HEK293 (cell line): Measurements from ENCODE around the gene LPP.

ENCODE experiments used
- CTCF ChIA-PET: fragments of 350-600 bp; formaldehyde crosslinking; extraction: SDS; loops from one replicate; lab custom pipeline; 2021; ENCODE audit warnings: antibody characterized with exemption; lab: Yijun Ruan, JAX
- POLR2A ChIA-PET: fragments of 300-600 bp; formaldehyde crosslinking; extraction: SDS; loops from one replicate; lab custom pipeline; 2020; ENCODE audit warnings: antibody characterized with exemption, inconsistent platforms; lab: Yijun Ruan, JAX
- H3K27ac ChIP-seq: fragments of 200-500 bp; sonication (Bioruptor generic); 2 replicates; pipeline ENCODE4 v1.5.1; 2014; ENCODE audit warnings: low read depth, low read length, control low read depth, inconsistent platforms; ENCODE audit errors: extremely low read depth
- H3K36me3 ChIP-seq, 2 experiments: fragments of 200-500 bp in 1 of 2; sonication (Bioruptor generic) in 1 of 2; 1 replicate in 1 of 2; 2 replicates in 1 of 2; pipeline ENCODE4 v1.5.1; 2014 to 2017; ENCODE audit warnings: inconsistent platforms in 2 of 2, low read length in 2 of 2; ENCODE audit not compliant: control insufficient read depth in 2 of 2, insufficient read depth in 1 of 2
- H3K4me1 ChIP-seq: fragments of 200-500 bp; sonication (Bioruptor generic); 2 replicates; pipeline ENCODE4 v1.5.1; 2014; ENCODE audit warnings: mild to moderate bottlenecking, low read length, inconsistent platforms; ENCODE audit not compliant: control insufficient read depth, insufficient read depth
- H3K4me3 ChIP-seq: 2 replicates; pipeline ENCODE4 v1.5.1; 2011; ENCODE audit warnings: low read depth, mild to moderate bottlenecking, control low read depth, low read length, moderate library complexity
- H3K9me3 ChIP-seq: fragments of 200-500 bp; sonication (Bioruptor generic); 2 replicates; pipeline ENCODE4 v1.5.1; 2014; ENCODE audit warnings: low read depth, low read length, inconsistent platforms; ENCODE audit not compliant: control insufficient read depth, insufficient read depth
- EGR2 ChIP-seq: fragments of 450-650 bp; formaldehyde crosslinking; IDR thresholded peaks from 2 replicates; pipeline ENCODE4 v1.5.1; 2016; ENCODE audit warnings: low read depth, missing biosample characterization, missing genetic modification characterization
- KLF9 ChIP-seq: fragments of 450-650 bp; formaldehyde crosslinking; IDR thresholded peaks from 2 replicates; pipeline ENCODE4 v1.5.1; 2016; ENCODE audit warnings: missing biosample characterization, missing genetic modification characterization, low read depth
- ZBTB48 ChIP-seq: fragments of 450-650 bp; formaldehyde crosslinking; IDR thresholded peaks from 2 replicates; pipeline ENCODE4 v1.5.1; 2016; ENCODE audit warnings: missing biosample characterization, missing genetic modification characterization
- ZBTB8A ChIP-seq: fragments of 450-650 bp; formaldehyde crosslinking; IDR thresholded peaks from 2 replicates; pipeline ENCODE4 v1.5.1; 2016; ENCODE audit warnings: missing biosample characterization, missing genetic modification characterization
- ZFP41 ChIP-seq: fragments of 450-650 bp; formaldehyde crosslinking; IDR thresholded peaks from 2 replicates; pipeline ENCODE4 v1.5.1; 2016; ENCODE audit warnings: missing biosample characterization, missing genetic modification characterization, borderline replicate concordance
- ZFP69B ChIP-seq: fragments of 450-650 bp; formaldehyde crosslinking; IDR thresholded peaks from 2 replicates; pipeline ENCODE4 v1.5.1; 2016; ENCODE audit warnings: missing biosample characterization, missing genetic modification characterization
- ZIC2 ChIP-seq: fragments of 450-650 bp; formaldehyde crosslinking; IDR thresholded peaks from 2 replicates; pipeline ENCODE4 v1.5.1; 2016; ENCODE audit warnings: missing biosample characterization, missing genetic modification characterization
- ZNF114 ChIP-seq: fragments of 450-650 bp; formaldehyde crosslinking; IDR thresholded peaks from 2 replicates; pipeline ENCODE4 v1.5.0; 2017; ENCODE audit warnings: missing biosample characterization, missing genetic modification characterization
- ZNF146 ChIP-seq: fragments of 450-650 bp; formaldehyde crosslinking; IDR thresholded peaks from 2 replicates; pipeline ENCODE4 v1.5.1; 2016; ENCODE audit warnings: missing biosample characterization, missing genetic modification characterization
- ZNF24 ChIP-seq: fragments of 450-650 bp; formaldehyde crosslinking; IDR thresholded peaks from 2 replicates; pipeline ENCODE4 v1.5.1; 2016; ENCODE audit warnings: missing biosample characterization, missing genetic modification characterization
- ZNF426 ChIP-seq: fragments of 450-650 bp; formaldehyde crosslinking; IDR thresholded peaks from 2 replicates; pipeline ENCODE4 v1.5.1; 2017; ENCODE audit warnings: missing biosample characterization, missing genetic modification characterization, mild to moderate bottlenecking, inconsistent platforms, moderate library complexity
- ZNF521 ChIP-seq: fragments of 450-650 bp; formaldehyde crosslinking; IDR thresholded peaks from 2 replicates; pipeline ENCODE4 v1.5.1; 2017; ENCODE audit warnings: missing biosample characterization, mild to moderate bottlenecking, missing genetic modification characterization
- ZNF529 ChIP-seq: fragments of 450-650 bp; formaldehyde crosslinking; IDR thresholded peaks from 2 replicates; pipeline ENCODE4 v1.5.1; 2017; ENCODE audit warnings: missing genetic modification characterization, missing biosample characterization; ENCODE audit not compliant: insufficient replicate concordance
- ZNF558 ChIP-seq: fragments of 450-650 bp; formaldehyde crosslinking; IDR thresholded peaks from 2 replicates; pipeline ENCODE4 v1.5.1; 2016; ENCODE audit warnings: missing biosample characterization, missing genetic modification characterization
- ZNF623 ChIP-seq: fragments of 450-650 bp; formaldehyde crosslinking; IDR thresholded peaks from 2 replicates; pipeline ENCODE4 v1.5.1; 2016; ENCODE audit warnings: missing biosample characterization, missing genetic modification characterization
- ZNF629 ChIP-seq: fragments of 450-650 bp; formaldehyde crosslinking; IDR thresholded peaks from 2 replicates; pipeline ENCODE4 v1.5.1; 2017; ENCODE audit warnings: missing biosample characterization, missing genetic modification characterization
- ZNF776 ChIP-seq: fragments of 450-650 bp; formaldehyde crosslinking; IDR thresholded peaks from 2 replicates; pipeline ENCODE4 v1.5.0; 2017; ENCODE audit warnings: missing biosample characterization, missing genetic modification characterization, borderline replicate concordance
- TF ChIP-seq, protein P1 (sequence below): fragments of 450-650 bp; formaldehyde crosslinking; IDR thresholded peaks from 2 replicates; pipeline ENCODE4 v1.5.1; 2016; ENCODE audit warnings: missing biosample characterization, missing genetic modification characterization
- TF ChIP-seq, protein P2 (sequence below): fragments of 450-650 bp; formaldehyde crosslinking; IDR thresholded peaks from 2 replicates; pipeline ENCODE4 v1.5.1; 2016; ENCODE audit warnings: missing biosample characterization, missing genetic modification characterization
- TF ChIP-seq, protein P3 (sequence below): fragments of 450-650 bp; formaldehyde crosslinking; IDR thresholded peaks from 2 replicates; pipeline ENCODE4 v1.5.1; 2016; ENCODE audit warnings: missing biosample characterization, missing genetic modification characterization
- TF ChIP-seq, protein P4 (sequence below): fragments of 450-650 bp; formaldehyde crosslinking; IDR thresholded peaks from 2 replicates; pipeline ENCODE4 v1.5.1; 2016; ENCODE audit warnings: missing biosample characterization, missing genetic modification characterization, low read depth

LPP gene

DNA sequence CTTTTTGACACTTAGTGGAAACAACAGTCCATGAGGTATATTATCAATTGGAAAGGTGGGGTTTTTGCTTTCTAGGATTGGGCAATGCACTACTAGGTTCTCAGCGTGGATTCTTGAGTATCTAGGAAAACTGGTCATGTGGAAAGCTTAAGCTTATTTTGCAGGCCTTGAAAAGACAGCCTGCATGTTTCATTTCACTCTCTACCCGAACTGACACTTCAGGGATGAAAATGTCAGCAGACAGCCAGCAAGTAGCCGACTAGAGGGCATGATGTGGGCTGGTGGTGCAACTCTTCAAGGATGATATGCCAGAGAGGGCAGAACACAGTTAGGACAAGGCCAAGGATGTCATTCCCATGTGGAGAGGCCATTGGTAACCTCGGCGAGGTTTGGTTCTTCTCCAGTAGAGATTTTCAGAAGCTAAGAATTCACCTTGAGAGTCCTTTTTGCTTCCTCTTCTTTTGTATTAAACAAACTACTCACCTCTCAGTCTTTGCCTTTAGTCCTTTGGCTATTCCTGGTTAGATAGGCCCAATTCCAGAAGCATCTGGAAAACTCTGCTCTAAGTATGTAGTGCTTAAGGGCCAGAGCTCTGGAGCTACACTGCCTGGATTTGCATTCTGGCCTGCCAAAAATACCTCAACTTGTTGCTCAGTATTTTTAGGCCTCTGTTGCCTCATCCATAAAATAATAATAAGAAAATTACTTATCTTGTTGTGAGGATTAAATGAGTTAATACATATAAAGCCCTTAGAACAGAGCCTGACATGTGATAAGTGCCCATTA lies 17.9 kb downstream of the LPP start:
- Histone ChIP-seq H3K36me3 (peaks cover 0 to 3% of the 10 kb centered on the region in 2 experiments; a peak in 2 of 3 replicates), H3K4me1 (no peaks in the 10 kb centered on the region), H3K27ac (no peak overlapping the region), H3K4me3 (no peak overlapping the region), H3K9me3 (no peaks in the 10 kb centered on the region)
- ChIA-PET POLR2A (no interaction called here), CTCF (interaction anchor here (0.6 to 0.8 kb wide), 2 partner anchors 34 to 130 kb away, joined by 3 to 4 read pairs; no protein-coding TSS in a partner anchor)
- no peak for TF ChIP-seq KLF9 (tag by site-specific recombination)
- TF ChIP-seq ZNF558 (tag by site-specific recombination): no peak

DNA sequence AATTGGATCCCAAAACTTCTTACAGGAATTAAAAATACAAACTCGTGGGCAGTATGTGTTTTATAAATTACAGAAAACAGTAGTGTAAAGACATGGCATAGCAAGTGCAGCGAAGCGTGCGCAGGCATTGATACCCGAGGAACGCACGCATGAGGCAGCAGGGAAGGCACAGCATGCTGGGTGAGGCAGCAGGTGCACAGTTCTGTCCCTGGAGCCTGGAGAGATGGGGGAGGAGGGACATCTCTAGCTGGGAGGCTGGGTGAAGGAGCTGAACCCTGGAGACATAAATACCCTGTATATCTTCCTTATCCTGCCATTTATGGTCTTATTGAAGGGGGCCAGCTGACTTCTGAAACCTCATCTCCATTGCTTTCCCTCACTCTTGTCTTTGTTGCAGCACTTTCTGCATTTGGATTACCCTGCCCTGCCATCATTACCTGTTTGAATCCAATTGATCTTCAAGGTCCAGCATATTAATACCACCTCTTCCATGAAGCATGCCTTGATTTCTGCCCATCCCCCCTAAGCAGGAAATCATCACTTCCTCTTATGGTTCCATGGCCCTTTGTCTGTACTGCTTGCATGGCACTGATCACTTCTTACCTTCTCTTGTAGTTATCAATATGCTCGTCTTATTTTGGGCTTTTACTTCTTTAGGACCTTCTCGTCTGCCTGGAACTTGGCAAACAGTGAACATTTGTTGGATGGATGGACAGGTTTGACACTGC lies 20.5 kb downstream of the LPP start:
- ChIA-PET POLR2A (no interaction called here), CTCF (interaction anchor here (0.6 kb wide), 1 partner anchor 33 kb away, joined by 5 read pairs; no protein-coding TSS in a partner anchor)
- H3K4me1 ChIP-seq: no peaks in the 10 kb centered on the region
- H3K36me3 ChIP-seq: peaks cover 0 to 3% of the 10 kb centered on the region in 2 experiments; a peak in 2 of 3 replicates
- H3K4me3 ChIP-seq: no peak overlapping the region
- H3K27ac ChIP-seq: no peak overlapping the region
- H3K9me3 ChIP-seq: no peaks in the 10 kb centered on the region
- TF ChIP-seq ZNF146 (tag by site-specific recombination): no peak
- TF ChIP-seq, protein P1, sequence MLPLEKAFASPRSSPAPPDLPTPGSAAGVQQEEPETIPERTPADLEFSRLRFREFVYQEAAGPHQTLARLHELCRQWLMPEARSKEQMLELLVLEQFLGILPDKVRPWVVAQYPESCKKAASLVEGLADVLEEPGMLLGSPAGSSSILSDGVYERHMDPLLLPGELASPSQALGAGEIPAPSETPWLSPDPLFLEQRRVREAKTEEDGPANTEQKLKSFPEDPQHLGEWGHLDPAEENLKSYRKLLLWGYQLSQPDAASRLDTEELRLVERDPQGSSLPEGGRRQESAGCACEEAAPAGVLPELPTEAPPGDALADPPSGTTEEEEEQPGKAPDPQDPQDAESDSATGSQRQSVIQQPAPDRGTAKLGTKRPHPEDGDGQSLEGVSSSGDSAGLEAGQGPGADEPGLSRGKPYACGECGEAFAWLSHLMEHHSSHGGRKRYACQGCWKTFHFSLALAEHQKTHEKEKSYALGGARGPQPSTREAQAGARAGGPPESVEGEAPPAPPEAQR (tag by site-specific recombination): no peak
- TF ChIP-seq, protein P2, sequence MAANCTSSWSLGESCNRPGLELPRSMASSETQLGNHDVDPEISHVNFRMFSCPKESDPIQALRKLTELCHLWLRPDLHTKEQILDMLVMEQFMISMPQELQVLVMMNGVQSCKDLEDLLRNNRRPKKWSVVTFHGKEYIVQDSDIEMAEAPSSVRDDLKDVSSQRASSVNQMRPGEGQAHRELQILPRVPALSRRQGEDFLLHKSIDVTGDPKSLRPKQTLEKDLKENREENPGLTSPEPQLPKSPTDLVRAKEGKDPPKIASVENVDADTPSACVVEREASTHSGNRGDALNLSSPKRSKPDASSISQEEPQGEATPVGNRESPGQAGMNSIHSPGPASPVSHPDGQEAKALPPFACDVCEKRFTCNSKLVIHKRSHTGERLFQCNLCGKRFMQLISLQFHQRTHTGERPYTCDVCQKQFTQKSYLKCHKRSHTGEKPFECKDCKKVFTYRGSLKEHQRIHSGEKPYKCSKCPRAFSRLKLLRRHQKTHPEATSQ (tag by site-specific recombination): no peak
- TF ChIP-seq ZNF623 (tag by site-specific recombination): no peak
- TF ChIP-seq ZNF114 (tag by site-specific recombination): no peak
- TF ChIP-seq ZBTB48 (tag by site-specific recombination): no peak
- TF ChIP-seq ZIC2: peak; percentile 88
- TF ChIP-seq ZNF521 (tag by site-specific recombination): no peak
- TF ChIP-seq ZFP41: no peak
- TF ChIP-seq, all 188 proteins: peak for 1

DNA sequence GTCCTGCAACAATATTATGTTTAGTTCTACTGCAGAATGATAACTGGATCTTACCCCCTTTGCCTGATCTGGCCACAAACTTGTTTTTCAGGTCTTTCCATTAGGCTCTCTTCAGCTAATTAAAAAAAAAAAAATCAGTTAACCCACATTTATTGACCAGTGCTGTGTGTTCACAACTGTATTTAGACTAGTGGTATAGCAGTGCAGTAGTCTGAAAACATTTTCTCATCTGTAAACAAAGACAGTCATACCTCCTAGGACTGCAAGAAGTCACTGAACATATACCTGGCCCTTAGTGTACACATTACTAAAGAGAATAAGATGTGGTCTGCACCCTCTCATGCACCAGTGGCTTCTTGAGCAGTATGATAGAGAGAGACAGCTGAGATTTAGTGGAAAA lies 22.5 kb downstream of the LPP start:
- CTCF ChIA-PET: interaction anchor here (0.6 kb wide), 1 partner anchor 430 kb away, joined by 3 read pairs; no protein-coding TSS in a partner anchor
- Histone ChIP-seq H3K4me3 (no peak overlapping the region), H3K36me3 (peaks cover 0 to 3% of the 10 kb centered on the region in 2 experiments; a peak in 2 of 3 replicates), H3K9me3 (no peaks in the 10 kb centered on the region), H3K27ac (no peak overlapping the region), H3K4me1 (no peaks in the 10 kb centered on the region)
- POLR2A ChIA-PET: no interaction called here
- TF ChIP-seq, protein P3, sequence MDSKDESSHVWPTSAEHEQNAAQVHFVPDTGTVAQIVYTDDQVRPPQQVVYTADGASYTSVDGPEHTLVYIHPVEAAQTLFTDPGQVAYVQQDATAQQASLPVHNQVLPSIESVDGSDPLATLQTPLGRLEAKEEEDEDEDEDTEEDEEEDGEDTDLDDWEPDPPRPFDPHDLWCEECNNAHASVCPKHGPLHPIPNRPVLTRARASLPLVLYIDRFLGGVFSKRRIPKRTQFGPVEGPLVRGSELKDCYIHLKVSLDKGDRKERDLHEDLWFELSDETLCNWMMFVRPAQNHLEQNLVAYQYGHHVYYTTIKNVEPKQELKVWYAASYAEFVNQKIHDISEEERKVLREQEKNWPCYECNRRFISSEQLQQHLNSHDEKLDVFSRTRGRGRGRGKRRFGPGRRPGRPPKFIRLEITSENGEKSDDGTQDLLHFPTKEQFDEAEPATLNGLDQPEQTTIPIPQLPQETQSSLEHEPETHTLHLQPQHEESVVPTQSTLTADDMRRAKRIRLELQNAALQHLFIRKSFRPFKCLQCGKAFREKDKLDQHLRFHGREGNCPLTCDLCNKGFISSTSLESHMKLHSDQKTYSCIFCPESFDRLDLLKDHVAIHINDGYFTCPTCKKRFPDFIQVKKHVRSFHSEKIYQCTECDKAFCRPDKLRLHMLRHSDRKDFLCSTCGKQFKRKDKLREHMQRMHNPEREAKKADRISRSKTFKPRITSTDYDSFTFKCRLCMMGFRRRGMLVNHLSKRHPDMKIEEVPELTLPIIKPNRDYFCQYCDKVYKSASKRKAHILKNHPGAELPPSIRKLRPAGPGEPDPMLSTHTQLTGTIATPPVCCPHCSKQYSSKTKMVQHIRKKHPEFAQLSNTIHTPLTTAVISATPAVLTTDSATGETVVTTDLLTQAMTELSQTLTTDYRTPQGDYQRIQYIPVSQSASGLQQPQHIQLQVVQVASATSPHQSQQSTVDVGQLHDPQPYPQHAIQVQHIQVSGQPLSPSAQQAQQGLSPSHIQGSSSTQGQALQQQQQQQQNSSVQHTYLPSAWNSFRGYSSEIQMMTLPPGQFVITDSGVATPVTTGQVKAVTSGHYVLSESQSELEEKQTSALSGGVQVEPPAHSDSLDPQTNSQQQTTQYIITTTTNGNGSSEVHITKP (tag by site-specific recombination): no peak
- TF ChIP-seq ZFP69B (tag by site-specific recombination): no peak
- TF ChIP-seq, protein P4, sequence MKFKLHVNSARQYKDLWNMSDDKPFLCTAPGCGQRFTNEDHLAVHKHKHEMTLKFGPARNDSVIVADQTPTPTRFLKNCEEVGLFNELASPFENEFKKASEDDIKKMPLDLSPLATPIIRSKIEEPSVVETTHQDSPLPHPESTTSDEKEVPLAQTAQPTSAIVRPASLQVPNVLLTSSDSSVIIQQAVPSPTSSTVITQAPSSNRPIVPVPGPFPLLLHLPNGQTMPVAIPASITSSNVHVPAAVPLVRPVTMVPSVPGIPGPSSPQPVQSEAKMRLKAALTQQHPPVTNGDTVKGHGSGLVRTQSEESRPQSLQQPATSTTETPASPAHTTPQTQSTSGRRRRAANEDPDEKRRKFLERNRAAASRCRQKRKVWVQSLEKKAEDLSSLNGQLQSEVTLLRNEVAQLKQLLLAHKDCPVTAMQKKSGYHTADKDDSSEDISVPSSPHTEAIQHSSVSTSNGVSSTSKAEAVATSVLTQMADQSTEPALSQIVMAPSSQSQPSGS (tag by site-specific recombination): no peak
- no peak for TF ChIP-seq ZNF776 (tag by site-specific recombination)
- TF ChIP-seq ZNF629 (tag by site-specific recombination): no peak
- no peak for TF ChIP-seq ZBTB8A (tag by site-specific recombination)
- no peak for TF ChIP-seq ZNF426 (tag by site-specific recombination)
- no peak for TF ChIP-seq ZNF24 (tag by site-specific recombination)
- no peak for TF ChIP-seq EGR2 (tag by site-specific recombination)
- TF ChIP-seq ZNF529 (tag by site-specific recombination): no peak
